GM13977 (cell line): ENCODE measurements around the gene KERA.

Source experiments
- DNase-seq: peaks from one replicate; pipeline ENCODE4 v3.0.0; 2012; ENCODE audit warnings: low spot score
- CTCF ChIP-seq: IDR thresholded peaks from 2 replicates; pipeline ENCODE4 v1.5.1; 2012; ENCODE audit warnings: mild to moderate bottlenecking, control low read depth; ENCODE audit not compliant: insufficient read depth; ENCODE audit errors: extremely low read depth, missing control alignments
- in situ Hi-C: fragments of 300-500 bp; cut with MboI; formaldehyde crosslinking; loops from one replicate; pipeline ENCODE4 v1.12.0; 2022; ENCODE audit warnings: low sequenced_read_pairs, low pct_unique_long_range_greater_than_20kb, mixed read lengths, inconsistent platforms; ENCODE audit not compliant: unreplicated experiment

KERA gene

GRCh38 chr12:91009319-91009950, 48.4 kb downstream of the KERA start:
- in situ Hi-C loops = no loop called here

GRCh38 chr12:91007531-91008290, 50.1 kb downstream of the KERA start:
- TF ChIP-seq CTCF = no peak

More at GRCh38 chr12:91009319-91009950, 48.4 kb downstream of the KERA start:
- DNase-seq = peak; percentile 12
- no peak for TF ChIP-seq CTCF

GRCh38 chr12:91004872-91005271, 53.0 kb downstream of the KERA start, which contains the start of gene EPYC:
Gene EPYC (minus strand): TSS chr12:91004972. CDS start chr12:91002565, 2,407 bp downstream.
- no peak for TF ChIP-seq CTCF
- in situ Hi-C loops = no loop called here
- no peak for DNase-seq

More at GRCh38 chr12:91007531-91008290, 50.1 kb downstream of the KERA start:
- in situ Hi-C loops = no loop called here
- peak; percentile 2 for DNase-seq

GRCh38 chr12:91003737-91004136, 54.1 kb downstream of the KERA start:
- in situ Hi-C loops = no loop called here
- no peak for TF ChIP-seq CTCF
- no peak for DNase-seq

- no peak for TF ChIP-seq CTCF
- in situ Hi-C loops = no loop called here
- DNase-seq = no peak
These were observed 56.5 kb downstream of the KERA start for GRCh38 chr12:91001306-91001705.
